SW 1271 (cell line): ENCODE data around the gene PAMR1.

ENCODE experiments used
- DNase-seq, 2 experiments: peaks; one replicate each; lab custom pipeline; 2025; lab: John Stamatoyannopoulos, UW

The PAMR1 gene

DNA sequence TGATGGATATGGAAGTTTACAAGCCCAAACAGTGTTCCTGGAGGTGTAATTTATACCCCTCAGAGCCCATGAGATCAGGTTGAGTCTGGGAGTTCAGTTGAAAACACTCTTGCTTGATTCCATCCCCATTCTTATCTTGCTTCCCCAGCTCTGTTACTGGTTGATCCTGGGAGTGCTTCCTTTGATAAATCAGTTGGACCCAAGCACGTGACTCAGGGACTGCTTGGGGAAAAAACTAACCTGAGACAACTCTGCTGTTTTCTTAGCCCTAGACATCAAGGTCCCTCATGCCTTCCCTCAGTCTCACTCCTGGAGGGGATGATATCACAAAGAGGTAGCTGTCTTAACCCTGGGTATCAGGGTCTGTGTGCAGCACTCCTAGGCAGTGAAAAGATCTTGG is 71.1 kb downstream of the PAMR1 start:
- DNase-seq, result no peak

GRCh38 chr11:35436581-35437250 is 88.7 kb downstream of the PAMR1 start:
- no peak for DNase-seq

DNA sequence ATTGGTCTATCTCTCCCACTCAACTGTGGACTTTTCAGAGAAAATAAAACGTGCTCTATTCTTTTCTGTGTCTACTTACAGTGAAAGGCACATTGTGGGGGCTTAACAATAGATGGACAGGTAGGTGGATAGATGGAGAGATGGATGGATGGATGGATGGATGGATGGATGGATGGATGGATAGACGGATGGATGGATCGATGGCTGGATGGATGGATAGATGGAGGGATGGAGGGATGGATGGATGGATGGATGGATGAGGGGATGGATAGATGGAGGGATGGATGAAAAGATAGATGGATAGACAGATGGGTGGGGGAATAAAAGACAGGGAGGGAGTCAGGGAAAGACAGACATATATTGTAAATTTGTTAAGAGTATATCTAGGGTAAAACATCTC is 91.8 kb downstream of the PAMR1 start:
- no peak for DNase-seq

- no peak for DNase-seq
Measured at GRCh38 chr11:35432464-35432863, 93.0 kb downstream of the PAMR1 start.

DNA sequence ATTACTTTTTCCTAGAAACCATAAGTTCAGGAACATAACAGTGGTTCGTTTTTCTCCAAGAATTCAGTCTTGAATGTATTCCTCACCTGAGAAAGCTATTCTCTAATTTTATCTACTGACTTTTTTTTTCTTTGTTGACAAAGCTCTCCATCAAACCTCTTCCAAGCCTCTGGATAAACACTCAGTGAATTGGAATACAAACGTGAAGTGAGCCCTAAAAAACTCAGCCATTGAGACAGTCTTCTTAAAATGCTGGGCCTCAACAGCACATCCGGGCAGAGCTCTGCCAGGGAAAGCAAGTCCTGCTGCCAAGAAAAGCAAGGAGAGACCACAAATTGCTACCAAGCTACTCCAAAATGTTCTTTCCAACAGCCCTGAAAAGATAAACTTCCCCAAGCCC is 98.3 kb downstream of the PAMR1 start:
- no peak for DNase-seq

GRCh38 chr11:35426351-35426750 is 99.1 kb downstream of the PAMR1 start:
- DNase-seq, result no peak

DNA sequence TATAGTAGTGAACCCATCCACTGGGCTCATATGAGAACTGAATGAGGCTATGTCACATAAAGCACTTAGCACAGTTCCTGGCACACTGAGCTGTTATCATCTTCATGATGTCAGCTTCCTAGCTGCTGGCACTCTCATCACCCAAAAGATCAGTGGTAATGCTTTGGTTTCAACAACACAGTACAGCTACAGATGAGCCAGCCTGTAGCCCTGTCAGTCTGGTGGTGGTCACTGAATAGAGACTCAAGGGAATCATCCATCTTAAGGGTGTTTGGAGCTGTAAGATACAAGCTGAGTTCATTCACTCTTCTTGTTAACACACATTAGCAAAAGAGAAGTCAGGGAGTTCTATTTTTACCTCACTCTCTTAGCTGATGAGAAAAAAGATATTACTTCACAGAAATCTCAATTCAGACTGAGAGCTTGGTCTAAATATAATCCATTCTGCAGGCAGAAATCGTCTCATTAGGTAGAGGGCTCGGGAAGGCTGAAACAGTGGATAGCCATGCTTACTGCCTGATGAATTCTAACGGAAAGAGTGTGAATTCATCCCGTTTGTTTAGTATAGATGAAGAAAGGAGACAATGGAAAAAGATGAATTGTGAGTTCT is 99.7 kb downstream of the PAMR1 start:
- DNase-seq, result no peak

- DNase-seq, result no peak
Measured at GRCh38 chr11:35424157-35424940, 101.1 kb downstream of the PAMR1 start.

- DNase-seq, result no peak
Measured at GRCh38 chr11:35420371-35420770, 105.0 kb downstream of the PAMR1 start.

DNA sequence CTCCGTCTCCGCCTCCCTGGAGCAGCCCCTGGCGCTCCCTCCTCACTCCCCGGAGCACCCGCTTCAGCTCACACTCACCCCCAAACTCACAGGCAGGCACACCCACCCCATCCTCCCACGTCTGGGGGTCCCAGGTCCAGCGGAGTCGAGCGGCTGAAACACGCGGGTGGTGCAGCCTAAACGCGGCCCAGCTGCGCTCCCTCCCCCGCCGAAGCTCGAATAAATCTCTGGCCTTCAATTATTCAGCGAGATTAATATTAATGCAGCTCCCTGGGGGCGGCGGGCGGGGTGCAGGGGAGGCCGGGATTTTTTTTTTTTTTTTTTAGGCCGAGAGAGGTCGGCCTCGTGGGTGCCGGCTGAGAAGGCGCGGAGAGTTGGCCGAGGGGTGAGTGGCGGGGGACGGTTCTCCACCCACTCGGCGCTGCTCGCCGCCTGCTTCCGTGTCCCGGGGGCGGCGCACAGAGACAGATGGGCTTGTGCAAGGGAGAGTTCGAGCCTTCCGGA is 105.5 kb downstream of the PAMR1 start:
- DNase-seq, result no peak

DNA sequence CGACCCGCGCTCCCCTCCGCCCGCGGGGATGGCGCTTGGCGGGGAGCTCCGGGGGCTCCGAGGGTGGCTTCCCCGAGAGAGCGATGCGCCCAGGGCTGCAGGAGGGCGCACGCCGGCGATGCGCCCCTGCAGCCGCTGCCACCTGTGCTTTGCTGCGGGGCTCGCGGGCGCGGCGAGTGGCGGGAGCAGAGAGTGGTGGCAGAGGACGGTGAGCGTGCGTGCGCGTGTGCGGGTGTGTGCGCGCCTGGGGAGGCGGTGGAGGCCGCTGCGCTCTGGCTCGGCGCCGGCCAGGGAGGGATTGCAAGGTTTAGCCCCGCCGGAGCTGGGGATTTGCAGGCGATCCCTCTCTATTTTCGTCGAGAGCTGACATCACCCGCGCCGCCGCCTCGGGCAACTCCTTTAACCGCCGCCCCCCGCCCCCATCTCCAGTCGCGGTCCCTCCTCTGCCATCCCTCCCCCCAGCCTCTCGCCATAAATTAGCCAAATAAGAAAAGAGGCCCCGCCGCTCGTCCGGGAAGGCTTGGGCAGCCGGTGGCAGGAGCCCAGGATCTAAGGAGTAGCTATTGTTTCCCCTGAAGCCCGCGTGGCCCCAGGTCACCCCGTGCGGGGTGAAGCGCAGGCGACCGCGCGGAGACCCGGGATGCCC is 106.1 kb downstream of the PAMR1 start, which contains the start of gene SLC1A2:
SLC1A2 (minus strand) TSS at position 375 of the 646 bp plus-strand sequence. CDS start 592 bp downstream, outside the sequence.
- no peak for DNase-seq

- DNase-seq, result no peak
Measured at GRCh38 chr11:35418282-35419183, 106.9 kb downstream of the PAMR1 start.

DNA sequence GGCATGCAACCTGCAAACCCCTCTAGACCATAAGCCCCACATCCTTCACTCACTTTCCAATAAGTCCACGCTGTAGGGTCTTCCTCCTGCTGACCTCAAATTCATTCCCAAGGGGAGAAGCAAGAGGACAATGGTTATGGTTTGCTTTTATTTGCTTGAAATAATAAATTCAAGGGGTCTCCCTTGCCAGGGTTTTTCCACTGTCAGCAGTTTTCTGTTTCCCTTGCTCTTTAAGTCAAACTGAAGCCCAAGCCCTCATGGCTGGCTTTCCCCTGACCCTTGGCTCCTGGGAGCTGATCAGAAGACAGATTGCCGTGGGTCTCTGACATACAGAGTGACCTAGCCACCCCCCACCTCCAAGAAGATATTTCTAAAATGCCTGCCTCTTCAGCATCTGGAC is 109.9 kb downstream of the PAMR1 start:
- DNase-seq, result no peak

- DNase-seq, result no peak
Measured at GRCh38 chr11:35414776-35415175, 110.6 kb downstream of the PAMR1 start.

DNA sequence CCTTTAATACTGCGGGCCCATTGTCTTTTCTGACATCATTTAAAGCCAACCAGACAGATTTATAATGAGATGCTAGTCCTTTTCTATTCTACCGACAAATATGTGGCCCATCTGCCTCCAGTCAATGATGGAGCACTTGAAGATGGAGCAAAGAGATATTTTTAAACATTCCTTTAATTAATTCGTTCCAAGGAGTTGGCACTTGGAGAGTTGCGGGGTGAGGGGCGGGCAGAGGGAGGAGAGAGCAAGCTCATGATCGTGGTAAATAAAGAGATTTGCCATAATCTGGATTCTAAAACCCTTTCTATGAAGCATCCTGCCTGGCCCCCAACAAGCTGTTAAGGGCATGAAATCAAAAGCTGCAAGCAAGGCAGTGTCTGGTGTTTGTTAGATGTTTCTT is 111.1 kb downstream of the PAMR1 start:
- DNase-seq, result no peak

DNA sequence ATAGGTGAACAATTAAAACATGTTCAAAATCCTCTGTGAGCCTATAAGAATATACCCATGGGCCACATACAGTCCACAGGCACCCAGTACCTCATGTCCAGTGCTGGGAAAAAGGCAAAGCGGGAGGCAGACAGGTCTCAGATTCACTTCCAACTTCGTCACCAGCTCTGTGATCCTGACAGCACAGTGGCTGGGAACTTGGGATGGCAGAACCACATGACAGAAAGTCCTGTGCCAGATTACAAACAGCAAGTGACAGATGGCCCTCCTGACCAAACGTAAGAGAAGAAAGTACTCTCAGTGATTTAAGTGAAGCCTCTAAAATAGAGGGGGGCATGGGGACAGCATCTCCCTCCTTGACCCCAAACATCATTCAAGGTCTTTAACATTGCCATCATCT is 111.8 kb downstream of the PAMR1 start:
- no peak for DNase-seq

DNA sequence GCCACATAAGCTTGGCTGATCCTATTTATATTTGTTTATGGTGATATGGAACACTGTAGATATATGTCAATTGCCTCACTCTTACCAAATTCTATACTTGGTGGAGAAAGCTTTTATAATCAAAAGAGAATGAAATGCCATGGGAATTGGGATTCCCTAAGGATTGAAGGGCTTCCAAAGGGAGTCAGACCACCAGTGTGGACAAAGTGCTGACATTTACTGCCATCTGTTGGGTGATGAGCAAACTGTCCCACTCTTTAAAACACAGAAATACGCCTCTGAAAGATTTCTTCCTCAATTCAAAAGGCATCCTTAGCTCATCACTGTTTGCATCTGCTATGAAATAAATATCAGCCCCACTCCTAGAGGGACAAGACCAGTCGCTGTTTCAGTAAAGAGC is 113.1 kb downstream of the PAMR1 start:
- peak in 1 of 2 experiments; percentile 22 for DNase-seq

GRCh38 chr11:35407041-35407440 is 118.4 kb downstream of the PAMR1 start:
- DNase-seq, result no peak

DNA sequence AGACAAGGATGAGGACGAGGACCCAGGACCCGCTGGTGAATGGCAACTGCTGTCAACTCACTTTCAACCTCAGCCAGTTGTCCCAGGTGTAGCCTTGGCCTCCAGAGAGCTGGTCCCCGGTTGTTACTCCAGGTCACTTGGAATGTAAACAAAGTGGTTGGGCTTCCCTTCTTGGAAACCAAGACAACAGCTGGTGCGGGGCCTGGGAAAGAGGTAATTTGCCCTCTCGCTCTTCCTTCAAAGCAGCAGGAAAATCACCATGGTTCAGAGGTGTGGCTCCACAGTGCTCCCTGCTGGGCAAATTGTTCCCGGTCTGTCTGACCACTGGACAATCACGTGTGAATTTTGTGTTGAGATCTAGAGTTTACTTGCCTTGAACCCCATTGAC is 121.0 kb downstream of the PAMR1 start:
- no peak for DNase-seq

DNA sequence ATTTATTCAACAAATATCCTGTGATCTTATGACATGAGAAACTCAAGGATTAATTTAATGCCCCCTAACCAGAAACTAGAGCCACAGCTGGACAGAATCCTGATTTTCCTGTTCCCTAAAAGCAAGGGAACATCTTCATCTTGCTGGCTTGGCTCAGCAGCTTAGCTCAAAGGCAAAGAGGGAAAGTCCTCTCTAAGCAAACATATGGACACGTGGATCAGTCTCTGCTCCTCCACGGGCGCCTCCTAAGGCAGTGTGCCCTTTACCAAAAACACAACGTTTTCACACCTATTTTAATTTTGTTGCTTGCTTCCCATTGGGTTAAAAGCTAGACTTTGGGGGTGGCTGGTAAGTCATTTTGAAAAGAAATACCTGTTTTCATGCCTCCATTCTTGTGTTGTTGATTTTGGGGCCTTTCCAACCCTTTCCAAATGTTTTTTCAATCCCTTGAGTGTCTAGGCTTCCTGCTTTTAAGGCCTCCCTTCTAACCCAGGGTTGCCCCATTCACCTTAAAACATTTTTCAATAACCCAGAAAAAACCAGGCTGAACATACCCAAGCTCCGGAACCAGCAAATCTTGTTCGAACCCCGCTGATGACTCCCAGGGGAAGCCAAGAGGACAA is 121.5 kb downstream of the PAMR1 start:
- no peak for DNase-seq
